Small intestine (tissue), 7 donors: ENCODE results near the gene OBSCN. TPM values are rescaled to one million over a fixed set of nuclear protein-coding genes. Genes with fewer than 3 reads are reported as not detected.
A peak's percentile ranks its signal among the peaks of the same experiment; 100 is the strongest.

Experiments
- DNase-seq, 2 donors: peaks; one replicate each; pipeline versions ENCODE4 v3.0.0 to v3.0.0-alpha.2; 2013
- FAIRE-seq: peaks from 2 replicates; lab custom pipeline; 2012; peaks lifted over from hg19 to GRCh38; lab: Jason Lieb, UNC
- H3K27ac ChIP-seq, 3 donors: one replicate each; pipeline ENCODE4 v1.5.1; 2013; ENCODE audit warnings: low read length in 2 of 3, mild to moderate bottlenecking in 2 of 3, control low read depth in 1 of 3, inconsistent platforms in 1 of 3, low read depth in 1 of 3, moderate library complexity in 1 of 3
- H3K27me3 ChIP-seq, 3 donors: one replicate each; pipeline ENCODE4 v1.6.1; 2013; ENCODE audit warnings: low read length in 3 of 3, inconsistent platforms in 1 of 3; ENCODE audit not compliant: control insufficient read depth in 3 of 3, insufficient read depth in 3 of 3
- H3K36me3 ChIP-seq, 3 donors: one replicate each; pipeline ENCODE4 v1.6.1; 2013; ENCODE audit warnings: low read length in 3 of 3, inconsistent platforms in 1 of 3, low read depth in 1 of 3, mild to moderate bottlenecking in 1 of 3, moderate library complexity in 1 of 3; ENCODE audit not compliant: control insufficient read depth in 3 of 3, insufficient read depth in 2 of 3
- H3K4me1 ChIP-seq, 3 donors: one replicate each; pipeline ENCODE4 v1.6.1; 2013; ENCODE audit warnings: low read length in 2 of 3, inconsistent platforms in 1 of 3, low read depth in 1 of 3, mild to moderate bottlenecking in 1 of 3, moderate library complexity in 1 of 3; ENCODE audit not compliant: control insufficient read depth in 3 of 3, insufficient read depth in 2 of 3
- H3K4me3 ChIP-seq, 3 donors: one replicate each; pipeline ENCODE4 v1.5.1; 2013; ENCODE audit warnings: low read length in 3 of 3, control low read depth in 1 of 3, inconsistent platforms in 1 of 3, low read depth in 1 of 3, mild to moderate bottlenecking in 1 of 3, moderate library complexity in 1 of 3
- H3K9me3 ChIP-seq, 2 donors: one replicate each; pipeline ENCODE4 v1.6.1; 2013; ENCODE audit warnings: low read depth in 1 of 2, low read length in 1 of 2; ENCODE audit not compliant: control insufficient read depth in 2 of 2, insufficient read depth in 1 of 2
- WGBS, 3 donors: extraction: QIAGEN DNeasy Blood & Tissue Kit; methylation state at CpG; one replicate each; pipeline ENCODE4 v1.1.7; 2013; 5-methylcytosine and 5-hydroxymethylcytosine counted together
- polyA plus RNA-seq, 4 donors: library from polyadenylated mRNA; stranded (reverse) in 3 of 4; unstranded in 1 of 4; fragments of 200-250 nt in 3 of 4; fragments of 120-200 nt in 1 of 4; gene quantifications; one replicate each; pipeline versions ENCODE4 v1.2.1 to v1.2.3, GENCODE V29; 2013
- donor health status: healthy with polysubstance abuse.
- donor health status: control.
- donor health status: control.
- donor health status: Bipolar disorder and iron deficiency.
- donor health status: healthy.

OBSCN gene
- polyA plus RNA-seq, 4 donors: 3.6 to 36.2 (median 5.7) TPM

DNA sequence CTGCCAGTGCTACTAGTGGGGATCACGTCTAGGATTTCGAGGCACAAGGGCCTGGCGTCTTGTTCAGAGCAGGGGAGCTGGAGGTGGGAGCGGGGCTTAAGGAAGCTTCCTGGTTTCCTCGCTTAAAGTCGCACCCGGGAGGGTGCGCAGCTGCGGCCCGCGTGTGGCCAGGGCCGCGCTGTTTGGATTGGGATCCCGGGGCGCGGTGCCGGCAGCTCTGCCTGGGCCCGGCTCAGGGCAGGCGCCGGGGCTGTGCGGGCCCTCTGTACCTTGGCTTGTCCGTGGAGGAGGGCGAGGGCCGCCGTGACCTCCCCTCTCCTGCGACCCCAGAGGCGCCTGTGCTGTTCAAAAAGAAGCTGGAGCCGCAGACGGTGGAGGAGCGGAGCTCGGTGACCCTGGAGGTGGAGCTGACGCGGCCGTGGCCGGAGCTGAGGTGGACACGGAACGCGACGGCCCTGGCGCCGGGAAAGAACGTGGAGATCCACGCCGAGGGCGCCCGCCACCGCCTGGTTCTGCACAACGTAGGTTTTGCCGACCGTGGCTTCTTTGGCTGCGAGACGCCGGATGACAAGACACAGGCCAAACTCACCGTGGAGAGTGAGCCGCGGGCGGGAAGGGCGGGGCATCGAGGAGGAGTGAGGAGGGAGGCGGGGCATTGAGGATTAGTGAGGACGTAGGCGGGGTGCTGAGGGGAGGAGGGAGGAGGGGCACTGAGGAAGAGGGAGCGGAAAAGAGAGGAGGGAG, 67.8 kb downstream of the OBSCN start:
- FAIRE-seq: no peak

DNA sequence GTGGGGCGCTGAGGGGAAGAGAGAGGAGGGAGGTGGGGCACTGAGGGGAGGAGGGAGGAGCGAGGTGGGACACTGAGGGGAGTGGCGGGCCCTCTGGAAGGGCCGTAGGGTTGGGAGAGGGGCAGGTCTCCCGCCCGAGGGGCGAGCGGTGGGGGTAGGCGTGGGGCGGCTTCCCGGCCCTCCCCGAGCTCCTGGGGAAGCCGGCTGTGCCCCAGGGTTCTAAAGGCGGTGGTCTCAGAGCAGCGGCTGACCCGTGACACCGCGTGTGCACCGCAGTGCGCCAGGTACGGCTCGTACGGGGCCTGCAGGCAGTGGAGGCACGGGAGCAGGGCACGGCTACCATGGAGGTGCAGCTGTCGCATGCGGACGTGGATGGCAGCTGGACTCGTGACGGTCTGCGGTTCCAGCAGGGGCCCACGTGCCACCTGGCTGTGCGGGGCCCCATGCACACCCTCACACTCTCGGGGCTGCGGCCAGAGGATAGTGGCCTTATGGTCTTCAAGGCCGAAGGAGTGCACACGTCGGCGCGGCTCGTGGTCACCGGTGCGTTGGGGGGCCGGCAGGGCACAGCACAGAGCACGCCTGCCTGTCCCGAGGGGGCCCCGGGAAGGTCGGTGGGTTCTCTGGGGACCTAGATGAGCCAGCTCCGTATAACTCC, 68.5 kb downstream of the OBSCN start:
- H3K27ac ChIP-seq: no peak overlapping the region
- peaks cover 0 to 67% (median 0%) of the 10 kb centered on the region in 3 donors for H3K36me3 ChIP-seq
- WGBS, 3 donors: 26 to 48% (median 34%) methylated on average over 37 to 49 of the region's 49 CpGs
- H3K27me3 ChIP-seq: no peaks in the 10 kb centered on the region
- FAIRE-seq (no peak), DNase-seq (no peak)
- no peaks in the 10 kb centered on the region for H3K9me3 ChIP-seq
- H3K4me1 ChIP-seq: peaks cover 0 to 4% (median 0%) of the 10 kb centered on the region in 3 donors
- H3K4me3 ChIP-seq: peak overlapping the region; percentile 33 to 58 (median 46)

More for the DNA sequence above, 67.8 kb downstream of the OBSCN start:
- Histone ChIP-seq H3K4me3 (peak overlapping the region; percentile 33 to 58 (median 46)), H3K9me3 (no peaks in the 10 kb centered on the region), H3K27ac (peak overlapping the region in 1 of 3 donors; percentile 33), H3K36me3 (peaks cover 0 to 60% (median 0%) of the 10 kb centered on the region in 3 donors), H3K27me3 (no peaks in the 10 kb centered on the region), H3K4me1 (peaks cover 0 to 4% (median 0%) of the 10 kb centered on the region in 3 donors)
- 2 to 3% (median 2%) methylated on average over 61 to 63 of the region's 63 CpGs for WGBS, 3 donors
- DNase-seq: peak; percentile 84 to 88

DNA sequence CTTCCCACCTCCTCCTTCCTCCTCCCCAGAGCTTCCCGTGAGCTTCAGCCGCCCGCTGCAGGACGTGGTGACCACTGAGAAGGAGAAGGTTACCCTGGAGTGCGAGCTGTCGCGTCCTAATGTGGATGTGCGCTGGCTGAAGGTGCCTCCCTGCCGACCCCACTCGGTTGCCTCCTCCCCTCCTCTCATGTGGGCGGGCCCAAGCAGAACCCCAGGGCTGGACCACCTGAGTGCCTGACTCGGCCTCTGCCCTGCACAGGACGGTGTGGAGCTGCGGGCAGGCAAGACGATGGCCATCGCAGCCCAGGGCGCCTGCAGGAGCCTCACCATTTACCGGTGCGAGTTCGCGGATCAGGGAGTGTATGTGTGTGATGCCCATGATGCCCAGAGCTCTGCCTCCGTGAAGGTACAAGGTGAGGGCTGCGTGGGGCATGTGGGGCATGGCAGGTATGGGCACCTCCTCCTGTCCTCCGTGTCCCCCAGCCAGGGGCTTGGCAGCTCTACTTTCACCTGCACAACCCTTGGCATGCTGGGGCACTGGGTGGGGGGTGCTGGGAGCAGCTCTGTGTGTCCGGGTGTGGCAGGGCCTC, 69.2 kb downstream of the OBSCN start:
- DNase-seq: no peak
- Histone ChIP-seq H3K36me3 (peaks cover 0 to 69% (median 0%) of the 10 kb centered on the region in 3 donors), H3K9me3 (no peaks in the 10 kb centered on the region), H3K4me1 (peaks cover 0 to 4% (median 0%) of the 10 kb centered on the region in 3 donors), H3K27ac (no peak overlapping the region), H3K27me3 (no peaks in the 10 kb centered on the region), H3K4me3 (no peak overlapping the region)
- no peak for FAIRE-seq
- 88 to 89% (median 88%) methylated on average over 23 to 25 of the region's 25 CpGs for WGBS, 3 donors

DNA sequence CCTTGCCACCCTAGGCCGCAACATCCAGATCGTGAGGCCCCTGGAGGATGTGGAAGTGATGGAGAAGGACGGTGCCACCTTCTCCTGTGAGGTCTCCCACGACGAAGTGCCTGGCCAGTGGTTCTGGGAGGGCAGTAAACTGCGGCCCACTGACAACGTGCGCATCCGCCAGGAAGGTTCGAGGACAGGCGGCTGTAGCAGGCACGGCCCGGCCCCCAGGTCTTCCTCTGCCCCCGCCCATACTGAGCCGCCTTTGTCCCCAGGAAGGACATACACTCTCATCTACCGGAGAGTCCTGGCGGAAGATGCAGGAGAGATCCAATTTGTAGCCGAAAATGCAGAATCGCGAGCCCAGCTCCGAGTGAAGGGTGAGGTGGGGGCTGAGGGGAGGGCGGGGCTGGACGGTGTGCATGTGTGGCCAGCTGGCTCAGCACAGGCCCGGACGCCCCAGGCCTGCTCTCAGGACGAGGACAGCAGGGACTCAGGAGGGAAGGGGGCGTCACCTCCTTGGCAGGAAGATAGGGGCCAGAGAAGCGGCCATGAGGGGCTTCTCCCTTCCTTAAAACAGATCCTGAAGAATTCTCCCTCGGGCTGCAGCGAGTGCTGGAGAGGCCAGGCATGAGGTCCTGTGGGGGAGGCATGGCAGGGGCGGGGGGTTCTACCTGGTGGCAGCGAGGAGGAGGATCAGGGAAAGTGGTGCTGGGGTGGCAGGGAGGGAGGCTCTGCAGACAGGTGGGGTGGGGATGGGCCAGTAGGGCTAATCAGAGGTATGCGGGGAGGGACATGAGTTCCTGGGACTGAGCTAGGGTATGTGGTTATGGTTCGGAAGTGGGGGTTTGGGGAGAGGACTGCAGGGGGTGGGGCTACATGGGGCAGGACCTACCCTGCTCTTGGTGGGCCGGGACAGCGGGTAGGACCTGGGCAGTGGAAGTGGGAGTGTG, 69.9 kb downstream of the OBSCN start:
- DNase-seq: no peak
- WGBS, 3 donors: 91 to 93% (median 92%) methylated on average over 36 of the region's 36 CpGs
- no peaks in the 10 kb centered on the region for H3K9me3 ChIP-seq
- H3K27ac ChIP-seq: no peak overlapping the region
- no peaks in the 10 kb centered on the region for H3K27me3 ChIP-seq
- no peak overlapping the region for H3K4me3 ChIP-seq
- FAIRE-seq: no peak
- peaks cover 0 to 4% (median 0%) of the 10 kb centered on the region in 3 donors for H3K4me1 ChIP-seq
- H3K36me3 ChIP-seq: peaks cover 0 to 75% (median 1%) of the 10 kb centered on the region in 3 donors

DNA sequence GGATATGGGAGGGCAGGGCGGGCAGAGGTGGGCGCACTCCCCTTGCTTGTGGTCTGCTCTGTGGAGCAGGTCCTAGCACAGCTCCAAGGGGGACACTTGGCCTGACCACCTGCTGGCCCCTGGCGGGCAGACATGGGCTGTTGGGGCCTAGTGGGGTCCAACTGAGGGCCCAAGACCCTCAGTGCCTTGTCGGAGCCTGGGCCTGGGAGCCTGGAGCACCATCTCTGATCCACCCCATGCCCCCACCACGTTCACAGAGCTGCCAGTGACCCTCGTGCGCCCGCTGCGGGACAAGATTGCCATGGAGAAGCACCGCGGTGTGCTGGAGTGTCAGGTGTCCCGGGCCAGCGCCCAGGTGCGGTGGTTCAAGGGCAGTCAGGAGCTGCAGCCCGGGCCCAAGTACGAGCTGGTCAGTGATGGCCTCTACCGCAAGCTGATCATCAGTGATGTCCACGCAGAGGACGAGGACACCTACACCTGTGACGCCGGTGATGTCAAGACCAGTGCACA, 70.6 kb downstream of the OBSCN start:
- H3K27me3 ChIP-seq: no peaks in the 10 kb centered on the region
- FAIRE-seq (no peak), DNase-seq (no peak)
- 95 to 96% (median 95%) methylated on average over 19 to 21 of the region's 21 CpGs for WGBS, 3 donors
- H3K27ac ChIP-seq: no peak overlapping the region
- H3K9me3 ChIP-seq: no peaks in the 10 kb centered on the region
- H3K36me3 ChIP-seq: peaks cover 0 to 77% (median 2%) of the 10 kb centered on the region in 3 donors
- peaks cover 0 to 4% (median 0%) of the 10 kb centered on the region in 3 donors for H3K4me1 ChIP-seq
- H3K4me3 ChIP-seq: no peak overlapping the region

DNA sequence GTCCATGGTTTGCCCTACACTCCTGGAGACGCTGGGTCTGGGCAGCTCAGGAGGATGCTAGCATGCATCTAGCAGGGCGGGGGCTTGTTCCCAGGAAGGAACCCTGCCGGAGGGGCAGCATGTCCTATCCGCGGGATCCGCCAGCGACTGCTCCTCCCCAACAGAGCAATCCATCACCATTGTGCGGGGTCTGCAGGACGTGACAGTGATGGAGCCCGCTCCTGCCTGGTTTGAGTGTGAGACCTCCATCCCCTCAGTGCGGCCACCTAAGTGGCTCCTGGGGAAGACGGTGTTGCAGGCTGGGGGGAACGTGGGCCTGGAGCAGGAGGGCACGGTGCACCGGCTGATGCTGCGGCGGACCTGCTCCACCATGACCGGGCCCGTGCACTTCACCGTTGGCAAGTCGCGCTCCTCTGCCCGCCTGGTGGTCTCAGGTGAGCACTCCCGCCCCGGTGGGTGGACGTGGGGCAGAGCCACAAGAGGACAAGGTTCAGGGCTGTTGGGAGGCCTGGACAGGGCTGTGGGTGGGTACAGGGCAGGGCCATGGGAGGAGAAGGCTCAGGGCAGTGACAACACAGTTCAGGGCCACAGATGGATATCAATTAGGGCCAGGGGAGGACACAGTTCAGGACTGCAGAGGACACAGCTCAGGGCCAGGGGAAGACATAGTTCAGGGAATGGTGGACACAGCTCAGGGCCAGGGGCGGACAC, 71.3 kb downstream of the OBSCN start:
- no peak overlapping the region for H3K27ac ChIP-seq
- no peak overlapping the region for H3K4me3 ChIP-seq
- peaks cover 0 to 77% (median 2%) of the 10 kb centered on the region in 3 donors for H3K36me3 ChIP-seq
- peaks cover 0 to 4% (median 0%) of the 10 kb centered on the region in 3 donors for H3K4me1 ChIP-seq
- no peak for FAIRE-seq
- no peaks in the 10 kb centered on the region for H3K9me3 ChIP-seq
- WGBS, 3 donors: 86 to 93% (median 91%) methylated on average over 26 to 27 of the region's 27 CpGs
- DNase-seq: no peak
- no peaks in the 10 kb centered on the region for H3K27me3 ChIP-seq

DNA sequence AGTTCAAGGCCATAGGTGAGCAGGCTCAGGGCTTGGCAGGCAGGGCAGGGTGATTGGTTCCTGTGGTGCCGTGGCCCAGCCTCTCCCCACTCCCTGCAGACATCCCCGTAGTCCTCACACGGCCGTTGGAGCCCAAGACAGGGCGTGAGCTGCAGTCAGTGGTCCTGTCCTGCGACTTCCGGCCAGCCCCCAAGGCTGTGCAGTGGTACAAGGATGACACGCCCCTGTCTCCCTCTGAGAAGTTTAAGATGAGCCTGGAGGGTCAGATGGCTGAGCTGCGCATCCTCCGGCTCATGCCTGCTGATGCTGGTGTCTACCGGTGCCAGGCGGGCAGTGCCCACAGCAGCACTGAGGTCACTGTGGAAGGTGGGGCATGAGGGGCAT, 71.9 kb downstream of the OBSCN start:
- H3K27ac ChIP-seq: no peak overlapping the region
- H3K36me3 ChIP-seq: peaks cover 0 to 72% (median 2%) of the 10 kb centered on the region in 3 donors
- FAIRE-seq: no peak
- no peaks in the 10 kb centered on the region for H3K9me3 ChIP-seq
- no peak for DNase-seq
- H3K27me3 ChIP-seq: no peaks in the 10 kb centered on the region
- H3K4me3 ChIP-seq: no peak overlapping the region
- 91 to 94% (median 92%) methylated on average over 12 of the region's 12 CpGs for WGBS, 3 donors
- H3K4me1 ChIP-seq: peaks cover 0 to 4% (median 0%) of the 10 kb centered on the region in 3 donors
